Stomach (tissue), 4 donors: Measurements from ENCODE around the gene SLC35F3.

ENCODE experiments used
- CTCF ChIP-seq, 7 experiments: fragments of 450-650 bp in 4 of 7; fragments of 200-600 bp in 3 of 7; sonication (generic) in 3 of 7; IDR thresholded peaks; one replicate each; pipeline ENCODE4 v1.5.1; 2016 to 2019; ENCODE audit warnings: antibody characterized with exemption in 7 of 7, control low read depth in 2 of 7, mild to moderate bottlenecking in 1 of 7
- POLR2A ChIP-seq, 4 donors: fragments of 450-650 bp; IDR thresholded peaks; one replicate each; pipeline ENCODE4 v1.6.1; 2016; ENCODE audit warnings: antibody characterized with exemption in 4 of 4, control low read depth in 2 of 4, mild to moderate bottlenecking in 1 of 4, moderate library complexity in 1 of 4

GRCh38 chr1:234265861-234266260 lies 361.4 kb downstream of the SLC35F3 start:
- TF ChIP-seq CTCF (IDR thresholded peaks at IDR 0.05), result no peak
- TF ChIP-seq POLR2A (IDR thresholded peaks at IDR 0.05), result no peak
